ENCODE measurements around the gene INSM1. TPM values are rescaled to one million over a fixed set of nuclear protein-coding genes. Genes with fewer than 3 reads are reported as not detected.

INSM1 gene
- total RNA-seq, 1 experiment from 2014 or later, result 3.3 TPM

DNA sequence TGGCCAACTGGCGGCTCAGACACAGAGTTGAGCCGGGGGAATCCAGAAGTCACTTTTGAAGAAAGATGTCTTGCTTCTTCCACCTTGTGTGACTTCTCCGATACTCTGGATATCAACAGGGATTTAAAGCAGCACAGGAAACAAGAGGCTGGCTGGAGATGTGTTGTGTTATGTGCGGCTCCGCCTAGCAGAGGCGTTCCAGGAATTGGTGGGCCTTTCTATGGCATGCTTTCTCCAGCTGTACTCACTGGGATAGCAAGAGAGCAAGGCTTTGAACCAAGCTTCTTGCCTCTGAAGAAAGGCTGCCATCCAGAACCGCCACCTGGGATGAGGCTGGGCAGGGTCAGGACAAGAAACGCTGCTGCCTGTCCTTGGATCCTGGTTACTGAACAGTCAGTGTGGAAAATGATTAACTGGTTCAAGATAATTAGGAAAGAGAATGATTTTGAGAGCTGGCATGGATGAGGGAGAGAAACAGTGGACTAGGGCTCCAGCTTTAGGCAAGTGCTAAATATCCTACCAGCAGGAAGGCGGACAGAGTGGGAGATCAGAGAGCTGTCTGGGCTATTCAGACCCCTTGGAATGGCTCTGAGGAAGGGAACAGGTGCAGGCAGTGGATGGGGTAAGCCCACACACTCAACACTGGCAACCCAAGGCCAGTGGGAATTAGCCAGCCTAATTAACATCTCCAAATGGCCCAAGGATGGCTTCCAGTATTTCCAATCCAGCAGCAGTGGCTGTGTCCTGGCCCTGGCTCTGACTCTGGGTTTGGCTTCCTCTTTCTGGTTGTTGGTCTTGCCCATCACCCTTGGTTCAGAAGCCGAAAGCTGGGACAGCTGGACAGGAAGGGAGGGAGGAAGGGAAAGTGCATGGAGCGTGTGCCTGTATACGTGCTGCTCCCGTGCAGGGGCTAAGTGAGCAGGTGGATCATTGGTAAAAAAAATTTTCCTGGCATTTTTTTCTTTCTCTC is 31.9 kb downstream of the INSM1 start:
- Mint-ChIP-seq H3K9me3 (no peaks in the 10 kb centered on the region), H3K27me3 (ENCODE audit: low read depth) (no peaks in the 10 kb centered on the region), H3K27ac (0 out of 2 replicates have a peak overlapping the region, but pooled peaks have one; percentile 41), H3K4me1 (peaks cover 28% of the 10 kb centered on the region), H3K36me3 (no peaks in the 10 kb centered on the region), H3K4me3 (no peak overlapping the region)
- DNase-seq (ENCODE audit: low spot score) (no peak), ATAC-seq (no peak)
- no peak for TF ChIP-seq ZNF671 (CRISPR knock-in tag; IDR thresholded peaks at IDR 0.05)
- TF ChIP-seq, protein P1, sequence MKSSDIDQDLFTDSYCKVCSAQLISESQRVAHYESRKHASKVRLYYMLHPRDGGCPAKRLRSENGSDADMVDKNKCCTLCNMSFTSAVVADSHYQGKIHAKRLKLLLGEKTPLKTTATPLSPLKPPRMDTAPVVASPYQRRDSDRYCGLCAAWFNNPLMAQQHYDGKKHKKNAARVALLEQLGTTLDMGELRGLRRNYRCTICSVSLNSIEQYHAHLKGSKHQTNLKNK (CRISPR knock-in tag; IDR thresholded peaks at IDR 0.05), result no peak
- no peak for TF ChIP-seq ZNF263 (CRISPR knock-in tag; IDR thresholded peaks at IDR 0.05; ENCODE audit: low read depth)
- TF ChIP-seq, protein P2, sequence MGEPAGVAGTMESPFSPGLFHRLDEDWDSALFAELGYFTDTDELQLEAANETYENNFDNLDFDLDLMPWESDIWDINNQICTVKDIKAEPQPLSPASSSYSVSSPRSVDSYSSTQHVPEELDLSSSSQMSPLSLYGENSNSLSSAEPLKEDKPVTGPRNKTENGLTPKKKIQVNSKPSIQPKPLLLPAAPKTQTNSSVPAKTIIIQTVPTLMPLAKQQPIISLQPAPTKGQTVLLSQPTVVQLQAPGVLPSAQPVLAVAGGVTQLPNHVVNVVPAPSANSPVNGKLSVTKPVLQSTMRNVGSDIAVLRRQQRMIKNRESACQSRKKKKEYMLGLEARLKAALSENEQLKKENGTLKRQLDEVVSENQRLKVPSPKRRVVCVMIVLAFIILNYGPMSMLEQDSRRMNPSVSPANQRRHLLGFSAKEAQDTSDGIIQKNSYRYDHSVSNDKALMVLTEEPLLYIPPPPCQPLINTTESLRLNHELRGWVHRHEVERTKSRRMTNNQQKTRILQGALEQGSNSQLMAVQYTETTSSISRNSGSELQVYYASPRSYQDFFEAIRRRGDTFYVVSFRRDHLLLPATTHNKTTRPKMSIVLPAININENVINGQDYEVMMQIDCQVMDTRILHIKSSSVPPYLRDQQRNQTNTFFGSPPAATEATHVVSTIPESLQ (CRISPR knock-in tag; IDR thresholded peaks at IDR 0.05), result no peak
- ChIA-PET POLR2A (no interaction called here), CTCF (no interaction called here)

DNA sequence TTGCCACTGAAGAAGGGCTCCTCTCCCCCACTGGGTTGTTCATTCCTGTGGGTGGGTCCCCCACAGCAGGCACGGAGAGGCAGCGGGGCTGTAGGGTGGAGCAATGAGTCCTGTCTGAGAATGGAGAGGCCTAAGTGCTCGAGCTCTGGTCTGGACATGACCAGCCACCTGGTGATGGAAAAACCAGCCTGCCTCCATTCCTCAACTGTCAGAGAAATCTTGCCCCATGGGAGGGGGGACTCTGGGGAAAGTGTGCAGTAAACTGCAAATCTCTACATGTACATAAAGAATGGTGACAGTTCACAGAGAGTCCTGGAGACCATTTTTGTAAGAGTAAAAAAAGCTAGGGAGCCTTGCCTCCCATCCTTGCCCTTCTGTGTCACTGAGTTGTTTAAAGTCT is 34.1 kb downstream of the INSM1 start:
- ATAC-seq, result no peak
- Mint-ChIP-seq H3K4me1 (peaks cover 16% of the 10 kb centered on the region), H3K27ac (no peak overlapping the region), H3K27me3 (ENCODE audit: low read depth) (no peaks in the 10 kb centered on the region), H3K9me3 (no peaks in the 10 kb centered on the region), H3K4me3 (no peak overlapping the region), H3K36me3 (no peaks in the 10 kb centered on the region)
- ChIA-PET POLR2A (no interaction called here), CTCF (no interaction called here)
- TF ChIP-seq KAT7 (CRISPR knock-in tag; IDR thresholded peaks at IDR 0.05; ENCODE audit: borderline replicate concordance), result no peak
- no peak for TF ChIP-seq IRF2 (CRISPR knock-in tag; IDR thresholded peaks at IDR 0.05; ENCODE audit: borderline replicate concordance, low read depth)
- no peak for TF ChIP-seq NR1H2 (CRISPR knock-in tag; IDR thresholded peaks at IDR 0.05)
- TF ChIP-seq, protein P3, sequence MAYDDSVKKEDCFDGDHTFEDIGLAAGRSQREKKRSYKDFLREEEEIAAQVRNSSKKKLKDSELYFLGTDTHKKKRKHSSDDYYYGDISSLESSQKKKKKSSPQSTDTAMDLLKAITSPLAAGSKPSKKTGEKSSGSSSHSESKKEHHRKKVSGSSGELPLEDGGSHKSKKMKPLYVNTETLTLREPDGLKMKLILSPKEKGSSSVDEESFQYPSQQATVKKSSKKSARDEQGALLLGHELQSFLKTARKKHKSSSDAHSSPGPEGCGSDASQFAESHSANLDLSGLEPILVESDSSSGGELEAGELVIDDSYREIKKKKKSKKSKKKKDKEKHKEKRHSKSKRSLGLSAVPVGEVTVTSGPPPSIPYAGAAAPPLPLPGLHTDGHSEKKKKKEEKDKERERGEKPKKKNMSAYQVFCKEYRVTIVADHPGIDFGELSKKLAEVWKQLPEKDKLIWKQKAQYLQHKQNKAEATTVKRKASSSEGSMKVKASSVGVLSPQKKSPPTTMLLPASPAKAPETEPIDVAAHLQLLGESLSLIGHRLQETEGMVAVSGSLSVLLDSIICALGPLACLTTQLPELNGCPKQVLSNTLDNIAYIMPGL (CRISPR knock-in tag; IDR thresholded peaks at IDR 0.05), result no peak
- no peak for TF ChIP-seq ESRRA (CRISPR knock-in tag; IDR thresholded peaks at IDR 0.05; ENCODE audit: borderline replicate concordance)
- TF ChIP-seq TEAD4 (CRISPR knock-in tag; IDR thresholded peaks at IDR 0.05), result no peak
- TF ChIP-seq SP1 (CRISPR knock-in tag; conservative IDR thresholded peaks at IDR 0.05), result no peak
- TF ChIP-seq FOXJ3 (CRISPR knock-in tag; IDR thresholded peaks at IDR 0.05; ENCODE audit: borderline replicate concordance), result no peak
- TF ChIP-seq HMGA2 (CRISPR knock-in tag; IDR thresholded peaks at IDR 0.05), result no peak
- TF ChIP-seq ZNF121 (CRISPR knock-in tag; IDR thresholded peaks at IDR 0.05), result no peak
- no peak for TF ChIP-seq ZBTB21 (CRISPR knock-in tag; IDR thresholded peaks at IDR 0.05; ENCODE audit: borderline replicate concordance)
- TF ChIP-seq ZNF671 (CRISPR knock-in tag; IDR thresholded peaks at IDR 0.05), result no peak
- TF ChIP-seq, protein P4, sequence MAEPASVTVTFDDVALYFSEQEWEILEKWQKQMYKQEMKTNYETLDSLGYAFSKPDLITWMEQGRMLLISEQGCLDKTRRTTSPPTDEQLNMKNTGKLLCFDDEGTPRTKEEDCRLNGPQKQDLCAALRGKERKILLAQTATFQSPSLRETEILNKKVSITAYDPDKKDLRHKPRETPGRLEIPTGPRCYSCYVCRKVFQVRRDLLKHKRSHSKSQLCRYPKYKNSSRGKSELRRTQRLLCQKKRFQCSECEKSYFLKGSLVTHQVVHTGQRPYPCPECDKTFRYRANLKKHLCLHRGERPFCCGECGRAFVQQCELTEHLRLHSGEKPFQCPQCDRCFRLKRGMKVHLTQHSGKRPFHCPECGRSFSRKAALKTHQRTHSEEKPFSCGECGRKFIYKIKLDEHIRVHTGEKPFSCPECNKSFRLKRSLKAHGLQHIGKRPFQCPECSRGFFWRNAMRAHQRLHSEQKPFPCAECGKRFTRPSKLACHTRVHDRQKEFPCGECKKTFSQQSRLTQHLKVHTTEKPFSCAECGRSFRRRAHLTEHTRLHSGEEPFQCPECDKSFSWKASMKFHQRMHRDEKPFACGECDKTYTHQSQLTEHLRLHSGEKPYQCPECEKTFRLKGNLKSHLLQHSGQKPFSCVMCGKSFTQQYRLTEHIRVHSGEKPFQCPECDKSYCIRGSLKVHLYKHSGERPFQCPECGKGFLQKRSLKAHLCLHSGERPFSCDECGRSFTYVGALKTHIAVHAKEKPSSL (CRISPR knock-in tag; conservative IDR thresholded peaks at IDR 0.05), result no peak
- no peak for TF ChIP-seq ZNF263 (CRISPR knock-in tag; IDR thresholded peaks at IDR 0.05; ENCODE audit: low read depth)
- TF ChIP-seq FOXK1 (CRISPR knock-in tag; IDR thresholded peaks at IDR 0.05), result no peak
- no peak for DNase-seq (ENCODE audit: low spot score)

All from WTC11 (cell line).